ENCODE data around the gene MAGOH. TPM values are rescaled to one million over a fixed set of nuclear protein-coding genes. Genes with fewer than 3 reads are reported as not detected.

The MAGOH gene
- total and polyA plus RNA-seq, 9 of the 15 experiments (the other 6 are each of a cell fraction or from before 2014, with no cell fraction given), result 102 to 342 (median 135) TPM

- TF ChIP-seq ZBTB11 (CRISPR knock-in tag; IDR thresholded peaks at IDR 0.05) (peak in 1 of 3 experiments; percentile 92; a peak in 2 of 6 replicates), AFF4 (CRISPR knock-in tag; IDR thresholded peaks at IDR 0.05) (no peak), MTA2 (IDR thresholded peaks at IDR 0.05; ENCODE audit: low read depth) (no peak), ZBTB43 (CRISPR knock-in tag; IDR thresholded peaks at IDR 0.05) (no peak; the same call in 1 of the 2 replicates), HDAC8 (tag; IDR thresholded peaks at IDR 0.05) (no peak), MYC (IDR thresholded peaks at IDR 0.05; ENCODE audit: low read depth, low read length) (peak; percentile 96), MYC (CRISPR knock-in tag; IDR thresholded peaks at IDR 0.05; ENCODE audit: borderline replicate concordance, low read depth) (no peak), ELK3 (CRISPR knock-in tag; IDR thresholded peaks at IDR 0.05) (no peak), E4F1 (CRISPR knock-in tag; IDR thresholded peaks at IDR 0.05; ENCODE audit: borderline replicate concordance) (no peak), KAT2B (IDR thresholded peaks at IDR 0.05; ENCODE audit: low read depth, low read length) (no peak), TBL1XR1 (IDR thresholded peaks at IDR 0.05; ENCODE audit: low read length in 2 of 2) (peak in 1 of 2 experiments; percentile 99; a peak in 3 of 4 replicates), PTTG1 (tag; IDR thresholded peaks at IDR 0.05; ENCODE audit: low read depth) (no peak)
Observed at GRCh38 chr1:53238197-53239155, at the start of gene MAGOH (continued).

Measured in K562 (cell line).